ENCODE results near the gene TNFRSF6B.

Gene TNFRSF6B

DNA sequence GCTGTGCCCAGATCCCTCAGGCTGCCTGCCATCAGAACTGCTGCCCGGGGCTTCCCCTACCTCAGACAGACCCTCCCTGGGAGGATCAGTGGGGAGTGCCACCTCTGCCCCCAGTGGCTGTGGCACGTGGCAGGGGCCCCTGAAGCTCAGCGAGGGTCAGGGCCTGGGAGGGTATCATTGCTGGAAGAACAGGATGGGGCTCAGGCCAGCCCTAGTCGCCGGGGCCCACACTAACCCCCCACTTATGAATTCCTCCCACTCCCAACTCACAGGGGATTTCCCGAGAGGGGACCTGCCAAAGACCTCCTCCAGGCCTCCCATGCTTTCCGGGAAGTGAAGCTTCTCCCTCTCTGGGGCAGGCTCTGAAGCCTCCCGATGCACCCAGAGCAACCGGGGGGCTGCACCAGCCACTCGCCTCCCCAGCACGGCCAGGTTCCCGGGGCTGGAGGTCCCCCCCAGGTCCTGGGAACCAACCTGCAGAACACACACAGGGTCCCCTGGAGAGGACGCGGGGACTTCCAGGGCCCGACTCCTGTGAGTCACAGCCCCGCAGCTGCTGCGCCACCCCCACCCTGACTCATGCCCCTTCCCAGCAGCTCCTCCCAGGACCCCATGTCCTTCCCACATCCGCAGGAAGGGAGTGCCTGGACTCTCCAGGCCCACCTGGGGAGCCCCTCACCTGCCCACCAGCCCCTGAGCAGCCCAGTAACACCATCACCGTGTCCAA is 2.5 kb downstream of the TNFRSF6B start:
- peak; percentile 62 for DNase-seq

DNA sequence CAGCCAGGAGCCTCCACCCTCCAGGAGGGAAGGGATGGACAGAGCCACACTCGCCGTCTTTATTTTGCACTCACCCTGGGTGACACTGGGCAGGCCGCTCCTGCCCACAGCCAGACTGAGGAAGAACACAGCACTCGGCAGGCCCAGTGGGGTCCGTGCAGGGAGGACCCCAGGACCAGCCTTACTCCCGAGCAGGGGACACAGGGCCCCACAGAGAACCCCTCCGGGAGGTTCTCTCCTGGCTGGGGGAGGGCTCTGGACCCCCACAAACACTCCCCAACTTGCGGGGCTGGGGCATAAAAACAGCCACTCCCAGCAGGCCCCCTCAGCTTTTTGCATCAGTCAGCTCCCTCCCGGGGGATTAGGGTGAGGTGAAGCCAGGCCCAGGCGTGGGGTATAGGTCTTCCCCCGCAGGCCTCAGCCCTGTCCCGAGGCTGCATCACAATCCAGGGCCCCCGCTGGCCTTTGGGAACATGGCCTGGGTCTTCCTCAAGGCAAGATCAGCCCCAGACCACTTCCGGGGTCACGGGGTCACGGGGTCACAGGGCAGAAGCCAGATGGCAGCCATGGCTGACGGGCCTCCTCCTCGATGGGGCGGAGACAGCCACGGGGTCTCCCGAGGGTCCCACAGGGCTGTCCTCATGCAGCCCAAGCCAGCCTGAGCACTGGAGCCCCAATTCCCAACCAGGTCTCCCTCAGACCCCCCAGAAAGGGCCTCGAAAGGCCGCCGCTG is 3.2 kb downstream of the TNFRSF6B start:
- no peak for DNase-seq

DNA sequence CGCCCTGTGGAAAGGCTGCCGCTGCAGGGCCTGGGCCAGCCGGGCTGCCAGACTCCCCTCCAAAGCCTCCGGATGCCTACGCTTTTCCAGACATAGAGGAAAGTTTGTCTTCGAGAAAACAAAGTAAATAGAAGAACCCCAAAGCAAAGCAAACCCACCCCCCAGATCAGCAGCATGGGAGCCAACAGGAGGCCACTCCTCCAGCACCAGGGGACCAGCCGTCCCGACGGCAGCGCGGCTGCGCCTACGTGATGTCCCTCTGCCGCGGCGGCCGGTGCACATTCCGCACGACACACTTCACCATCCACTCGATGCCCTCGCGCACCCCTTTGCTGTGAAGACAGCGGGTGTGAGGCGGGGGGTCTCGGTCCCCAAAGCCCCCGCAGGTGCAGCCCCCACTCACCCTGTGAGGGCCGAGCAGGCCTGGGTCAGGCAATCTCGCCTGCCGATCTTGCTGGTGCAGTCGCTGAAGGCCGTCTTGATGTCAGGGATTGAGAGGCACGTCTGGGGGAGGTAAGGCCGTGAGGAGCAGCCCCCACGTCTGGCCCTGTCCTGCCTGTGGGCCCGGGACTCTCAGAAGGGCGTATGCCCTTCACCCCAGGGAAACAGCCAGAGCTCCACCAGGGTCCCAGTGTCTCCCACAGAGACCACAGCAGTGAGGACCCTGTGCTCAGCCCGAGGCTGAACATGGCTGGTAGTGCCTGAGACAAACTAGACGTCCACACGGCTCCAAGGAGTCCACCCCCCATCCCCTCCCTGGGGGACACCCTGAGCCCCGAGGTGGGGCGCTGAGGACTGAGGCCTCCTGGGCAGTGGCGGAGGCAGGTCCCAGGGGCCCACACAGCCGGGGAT is 4.0 kb downstream of the TNFRSF6B start:
- DNase-seq: no peak

DNA sequence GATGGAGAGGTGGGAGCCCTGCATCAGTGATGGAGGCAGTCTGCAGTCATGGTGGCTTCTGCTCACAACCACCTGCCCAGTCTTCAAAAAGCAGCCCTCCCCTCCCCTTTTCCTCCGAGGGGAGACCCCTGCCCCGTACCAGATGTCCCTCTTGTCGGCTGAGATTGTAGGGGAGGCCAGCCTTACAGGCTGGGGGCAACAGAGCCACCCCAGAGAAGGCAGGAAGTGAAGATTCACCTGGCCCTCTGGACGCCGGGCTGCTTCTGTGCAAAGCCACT is 4.5 kb downstream of the TNFRSF6B start:
- no peak for DNase-seq

DNA sequence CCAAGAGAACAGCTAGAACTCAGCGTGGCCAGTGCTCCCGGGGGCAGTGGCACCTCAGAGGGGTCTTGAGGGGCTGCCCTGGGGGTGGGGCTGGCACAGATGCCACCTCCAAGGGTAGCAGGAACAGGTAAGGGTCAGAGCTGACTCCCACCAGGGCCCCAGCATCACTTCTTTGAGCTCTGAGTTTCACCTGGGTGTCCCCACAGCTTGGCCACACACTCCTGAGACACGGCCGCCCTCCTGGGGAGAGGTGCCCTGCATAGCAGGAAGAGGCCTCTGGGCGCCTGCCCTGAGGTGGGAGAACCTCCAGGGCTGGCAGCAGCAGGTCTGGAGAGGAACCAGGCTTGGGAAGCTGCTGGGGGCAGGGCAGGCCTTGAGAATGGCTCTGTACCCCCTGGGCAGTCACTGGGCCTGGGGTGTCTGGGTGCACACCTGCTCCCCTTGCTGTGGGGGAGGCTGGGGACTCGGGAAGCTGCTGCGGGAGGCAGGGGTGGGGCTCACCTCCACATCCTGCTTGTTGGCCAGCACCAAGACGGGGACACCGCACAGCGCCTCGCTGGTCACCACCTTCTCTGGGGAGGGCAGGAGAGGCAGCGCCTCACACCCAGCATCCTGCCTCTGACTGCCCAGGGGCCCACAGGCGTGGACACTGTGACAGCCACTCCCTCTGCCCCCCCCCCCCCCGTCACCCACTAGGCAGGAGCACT is 5.0 kb downstream of the TNFRSF6B start:
- DNase-seq: no peak

DNA sequence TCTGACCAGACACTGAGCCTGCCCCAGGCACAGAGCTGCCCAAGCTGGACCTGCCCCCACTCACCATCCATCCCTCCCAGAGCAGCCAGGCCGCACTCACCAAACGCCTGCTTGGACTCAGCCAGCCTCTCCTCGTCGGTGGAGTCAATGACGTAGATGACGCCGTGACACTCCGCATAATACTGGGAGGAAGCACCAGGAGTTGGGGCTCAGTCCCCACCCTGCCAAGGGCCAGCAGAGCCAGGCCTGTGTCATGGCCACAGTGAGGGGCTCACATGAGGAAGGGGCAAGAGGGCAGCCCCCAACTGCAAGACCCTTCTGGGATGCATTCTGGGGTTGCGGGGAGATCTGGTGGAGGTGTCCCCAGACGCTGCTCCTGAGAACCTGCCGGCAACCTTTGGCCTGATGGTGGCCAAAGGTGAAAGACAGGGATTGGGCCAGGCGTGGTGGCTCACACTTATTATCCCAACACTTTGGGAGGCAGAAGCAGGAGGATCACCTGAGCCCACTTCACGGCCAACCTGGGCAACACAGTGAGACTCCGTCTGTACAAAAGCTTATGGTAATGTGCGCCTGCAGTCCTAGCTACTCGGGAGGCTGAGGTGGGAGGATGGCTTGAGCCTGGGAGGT is 5.7 kb downstream of the TNFRSF6B start:
- no peak for DNase-seq

DNA sequence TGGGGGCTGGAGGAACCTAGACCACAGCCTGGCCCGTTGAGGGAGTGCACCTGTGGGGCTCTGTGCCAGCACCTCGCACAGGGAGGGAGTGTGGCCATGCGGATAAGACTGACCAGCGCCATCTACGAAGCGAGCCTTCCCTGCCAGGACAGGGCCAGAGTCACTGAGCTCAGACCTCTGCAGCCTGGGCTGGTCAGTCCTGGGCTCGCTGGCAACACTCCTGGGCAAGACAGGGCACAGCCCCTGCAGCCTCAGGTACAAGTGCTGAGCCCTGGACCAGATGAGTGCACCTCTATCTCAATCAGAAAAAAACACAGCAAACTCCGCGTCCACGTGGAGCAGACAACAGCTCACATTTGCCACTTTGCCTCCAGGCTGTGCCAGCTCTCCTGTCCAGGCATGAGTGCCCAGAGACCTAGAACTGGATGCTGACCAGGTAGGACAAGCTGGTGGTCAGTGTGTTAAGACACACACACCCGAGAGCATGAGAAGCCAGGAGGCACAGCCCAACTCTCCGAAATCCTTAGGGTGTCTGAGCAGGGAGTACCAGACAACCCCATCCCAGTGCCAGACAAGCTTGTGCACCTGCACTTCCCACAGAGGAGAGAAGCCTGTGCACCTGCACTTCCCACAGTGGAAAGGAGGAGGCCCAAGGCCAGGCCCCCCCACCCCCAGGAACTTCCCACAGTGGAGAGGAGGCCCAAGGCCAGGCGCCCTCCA is 6.5 kb downstream of the TNFRSF6B start:
- DNase-seq: no peak

DNA sequence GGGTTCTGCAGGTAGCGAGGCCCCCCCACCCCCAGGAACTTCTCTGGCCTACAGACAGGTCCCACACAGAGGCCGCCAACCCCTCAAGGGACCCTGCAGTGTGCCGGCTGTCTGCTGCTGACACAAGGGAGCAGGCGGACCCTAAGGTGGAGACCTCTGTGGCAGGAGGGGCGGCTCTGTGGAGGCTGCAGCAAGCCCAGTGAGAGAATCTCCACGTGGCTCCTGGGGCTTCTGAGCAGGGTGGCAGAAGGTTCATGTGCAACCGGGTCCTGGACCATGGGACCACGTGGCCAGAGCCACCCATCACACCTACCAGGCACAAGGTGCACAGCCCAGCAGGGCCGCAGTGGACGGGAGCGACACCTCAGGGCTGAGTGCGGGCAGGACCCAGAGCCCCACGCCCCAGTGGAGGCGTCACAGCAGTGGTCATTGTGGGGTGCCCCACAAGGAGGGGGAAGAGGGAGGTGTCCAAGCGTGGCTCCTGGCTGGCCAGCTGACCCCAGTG is 7.1 kb downstream of the TNFRSF6B start:
- DNase-seq: no peak

DNA sequence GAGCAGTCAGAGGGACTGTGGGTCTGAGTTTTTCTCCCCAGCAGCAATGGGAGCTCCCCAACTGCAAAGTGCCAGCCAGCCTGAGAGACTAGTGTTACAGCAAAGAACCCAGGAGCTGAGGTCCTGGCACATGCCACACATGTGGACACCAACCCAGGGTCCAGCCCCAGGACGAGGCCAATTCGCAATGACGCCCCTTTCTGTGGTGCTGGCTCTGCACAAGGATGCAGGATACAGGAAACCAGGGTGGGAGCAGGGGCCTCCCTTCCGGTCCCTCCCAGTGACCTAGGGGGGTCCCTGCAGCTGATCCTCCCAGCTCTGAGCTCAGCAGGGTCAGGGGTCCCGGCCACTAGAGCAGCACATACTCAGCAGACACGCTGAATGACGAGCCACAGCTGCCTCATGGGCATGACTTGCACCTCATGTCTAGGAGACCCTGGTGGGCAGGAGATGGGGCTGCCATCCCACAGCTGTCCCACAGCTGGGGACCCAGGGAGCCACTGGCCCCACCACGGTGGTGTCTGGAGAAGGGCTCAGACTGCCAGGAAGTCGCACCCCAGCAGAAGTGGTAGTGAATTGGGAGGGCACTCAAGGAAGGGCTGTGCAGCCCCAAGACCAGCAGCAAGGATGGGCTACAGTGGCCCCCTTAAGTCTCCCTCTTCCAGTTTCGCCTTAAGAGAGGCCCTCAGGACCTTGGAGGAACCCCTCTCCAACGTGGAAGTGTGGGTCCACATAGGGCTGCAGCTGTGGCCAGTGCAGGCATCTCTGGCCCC is 7.7 kb downstream of the TNFRSF6B start:
- DNase-seq: no peak

DNA sequence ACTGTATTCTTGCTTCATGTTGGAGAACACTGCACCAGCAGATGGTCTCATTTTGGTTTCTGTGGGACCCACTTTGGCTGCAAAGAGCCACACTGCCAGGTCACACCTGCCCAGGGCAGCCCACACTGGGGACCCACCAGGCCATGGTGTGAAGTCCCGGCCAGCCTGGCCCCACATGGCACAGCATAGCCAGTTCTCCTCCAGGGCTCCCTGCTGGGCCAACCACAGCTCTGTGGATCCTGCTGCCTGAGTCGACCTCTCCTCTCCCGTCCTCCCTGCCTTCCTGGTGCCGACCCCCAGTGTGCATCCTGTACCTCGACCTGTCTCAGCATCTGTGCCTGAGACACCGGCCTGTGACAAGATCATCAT is 8.3 kb downstream of the TNFRSF6B start:
- DNase-seq: no peak

DNA sequence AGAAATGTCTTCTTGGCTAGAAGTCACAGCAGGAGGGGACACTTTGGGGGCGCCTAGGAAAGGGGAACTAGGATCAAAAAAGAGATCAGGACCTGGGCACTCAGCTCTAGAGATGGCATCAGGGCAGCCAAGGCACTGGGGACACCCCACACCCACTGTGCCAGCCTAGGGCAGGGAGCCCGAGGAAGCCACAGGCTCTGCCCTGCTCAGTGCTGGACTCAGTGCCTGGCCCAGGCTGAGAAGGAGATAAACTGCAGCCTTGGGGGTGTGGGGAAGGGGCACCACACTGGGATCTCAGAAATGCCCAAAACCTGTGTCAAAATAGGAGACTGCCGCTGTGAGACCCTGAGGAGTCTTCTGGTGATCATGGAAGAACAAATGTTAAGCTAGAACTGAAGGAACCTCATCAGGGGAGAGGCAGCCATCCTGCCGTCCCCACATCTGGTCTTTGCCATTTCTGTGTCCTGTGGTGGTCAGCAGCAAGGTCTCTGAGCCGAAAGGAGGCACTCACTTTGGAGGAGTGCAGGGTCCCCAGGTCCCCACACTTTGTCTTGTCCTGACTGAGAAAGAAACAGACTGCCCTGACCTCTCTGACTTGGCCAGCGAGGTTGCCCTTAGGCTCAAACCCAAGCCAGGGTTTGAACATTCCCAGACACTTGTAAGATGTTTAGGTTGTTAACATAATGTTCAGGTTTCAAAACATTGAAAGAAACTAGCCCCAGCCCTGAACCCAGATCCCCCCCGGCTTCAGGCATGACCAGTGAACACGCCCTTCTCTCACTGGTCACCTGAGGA is 9.0 kb downstream of the TNFRSF6B start:
- DNase-seq: no peak

DNA sequence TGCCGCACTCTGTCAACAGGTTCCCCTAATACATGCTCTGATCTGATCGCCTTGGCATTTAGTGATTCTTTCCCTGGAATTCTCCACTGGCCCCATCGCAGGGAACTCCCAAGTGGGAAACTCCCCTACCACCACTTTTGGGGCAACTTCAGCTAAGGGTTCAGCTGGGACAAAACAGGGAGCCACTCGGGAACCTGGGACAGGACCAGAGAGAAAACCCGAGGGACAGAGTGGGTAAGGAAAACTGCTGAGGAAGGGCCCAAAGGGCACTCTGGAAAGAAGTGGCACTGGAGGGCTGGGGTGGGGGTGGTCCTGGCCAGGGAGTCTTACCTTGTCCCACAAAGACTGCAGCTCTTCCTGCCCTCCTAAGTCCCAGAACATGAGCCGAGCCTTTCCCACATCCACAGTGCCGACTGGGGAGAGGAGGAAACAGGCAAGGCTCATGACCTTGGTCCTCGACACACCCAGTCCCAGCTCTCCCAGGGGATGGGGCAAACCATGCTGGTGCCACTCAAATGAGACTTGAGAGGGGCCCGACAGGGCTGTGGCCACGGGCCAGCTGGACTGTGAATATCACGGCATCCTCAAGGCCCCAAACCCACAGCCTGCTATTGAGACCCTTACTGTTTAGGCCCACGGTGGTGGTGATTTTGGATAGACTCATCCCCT is 9.7 kb downstream of the TNFRSF6B start:
- no peak for DNase-seq

DNA sequence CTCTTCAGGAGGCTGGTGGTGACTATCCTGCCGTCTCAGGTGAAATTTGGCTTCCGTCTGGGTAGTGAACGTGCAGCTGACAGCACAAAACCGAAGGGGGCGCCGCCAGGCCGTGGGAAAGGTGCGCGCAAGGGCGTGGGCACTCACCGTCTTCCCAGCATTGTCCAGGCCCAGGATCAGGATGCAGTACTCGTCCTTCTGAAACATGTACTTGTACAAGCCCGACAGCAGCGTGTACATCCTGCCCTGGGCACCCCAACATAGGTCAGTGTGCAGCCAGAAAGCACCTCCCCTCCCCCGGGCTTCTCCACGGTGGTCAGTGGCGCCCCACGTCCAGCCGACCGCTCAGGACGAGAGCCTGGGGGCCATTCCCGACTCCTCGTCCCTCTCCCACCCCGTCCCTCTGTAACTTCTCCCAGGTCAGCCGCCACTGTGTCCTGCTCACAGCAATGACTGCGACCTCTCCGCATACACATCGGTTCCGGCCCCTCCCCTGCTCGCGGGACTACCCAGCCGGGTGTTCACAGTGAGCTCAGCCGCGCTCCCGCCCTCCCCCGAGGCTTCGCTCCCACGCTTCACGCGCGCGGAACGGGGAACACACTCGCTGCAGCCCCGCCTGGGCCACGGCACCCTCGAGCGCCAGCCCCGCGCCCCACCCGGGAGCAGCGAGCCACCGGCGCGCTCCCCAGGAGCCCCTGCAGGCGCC is 10.6 kb downstream of the TNFRSF6B start:
- no peak for DNase-seq

DNA sequence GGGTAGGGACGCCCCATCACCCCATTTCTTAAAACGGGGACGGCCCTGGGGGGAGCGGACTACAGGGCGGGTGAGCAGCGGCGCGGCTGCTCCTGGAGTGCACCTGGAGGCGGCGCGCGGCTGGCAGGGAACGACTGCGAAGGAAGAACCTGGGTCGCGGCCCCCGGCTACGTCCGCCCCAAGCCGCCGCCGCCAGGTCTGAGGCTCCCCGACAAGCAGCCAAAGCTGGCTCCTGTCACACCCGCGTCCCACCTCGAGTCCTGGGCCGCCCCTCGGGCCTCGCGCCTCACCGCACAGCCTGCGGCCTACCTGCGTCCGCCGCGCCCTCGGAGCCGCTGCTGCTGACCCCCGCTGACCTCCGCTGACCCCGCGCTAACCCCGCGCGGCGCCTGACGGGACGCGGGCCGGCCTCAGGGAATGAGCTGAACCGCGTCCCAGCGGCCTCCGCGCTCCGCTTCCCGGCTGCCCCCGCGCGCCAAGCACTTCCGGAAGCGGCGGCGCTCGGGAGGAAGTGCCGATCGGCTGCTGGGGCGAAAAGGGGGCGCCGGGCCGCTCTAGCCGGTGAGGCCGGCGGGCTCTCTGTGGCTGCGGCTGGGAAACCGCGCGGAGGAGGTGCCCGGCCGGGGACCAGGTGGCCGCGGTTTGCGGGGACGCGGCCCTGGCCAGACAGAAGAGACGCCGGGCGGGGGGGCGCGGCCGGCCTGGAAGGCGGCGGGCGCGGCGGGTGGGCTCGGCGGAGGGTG is 11.3 kb downstream of the TNFRSF6B start, which contains the start of the genes ARFRP1 and ZGPAT:
ARFRP1 (minus strand) TSS at position 419 of the 743 bp plus-strand sequence. CDS start 885 bp downstream, outside the sequence.
ZGPAT (plus strand) TSS at position 482 of the 743 bp plus-strand sequence. CDS start 542 bp downstream, outside the sequence.
- DNase-seq: peak; percentile 53

DNA sequence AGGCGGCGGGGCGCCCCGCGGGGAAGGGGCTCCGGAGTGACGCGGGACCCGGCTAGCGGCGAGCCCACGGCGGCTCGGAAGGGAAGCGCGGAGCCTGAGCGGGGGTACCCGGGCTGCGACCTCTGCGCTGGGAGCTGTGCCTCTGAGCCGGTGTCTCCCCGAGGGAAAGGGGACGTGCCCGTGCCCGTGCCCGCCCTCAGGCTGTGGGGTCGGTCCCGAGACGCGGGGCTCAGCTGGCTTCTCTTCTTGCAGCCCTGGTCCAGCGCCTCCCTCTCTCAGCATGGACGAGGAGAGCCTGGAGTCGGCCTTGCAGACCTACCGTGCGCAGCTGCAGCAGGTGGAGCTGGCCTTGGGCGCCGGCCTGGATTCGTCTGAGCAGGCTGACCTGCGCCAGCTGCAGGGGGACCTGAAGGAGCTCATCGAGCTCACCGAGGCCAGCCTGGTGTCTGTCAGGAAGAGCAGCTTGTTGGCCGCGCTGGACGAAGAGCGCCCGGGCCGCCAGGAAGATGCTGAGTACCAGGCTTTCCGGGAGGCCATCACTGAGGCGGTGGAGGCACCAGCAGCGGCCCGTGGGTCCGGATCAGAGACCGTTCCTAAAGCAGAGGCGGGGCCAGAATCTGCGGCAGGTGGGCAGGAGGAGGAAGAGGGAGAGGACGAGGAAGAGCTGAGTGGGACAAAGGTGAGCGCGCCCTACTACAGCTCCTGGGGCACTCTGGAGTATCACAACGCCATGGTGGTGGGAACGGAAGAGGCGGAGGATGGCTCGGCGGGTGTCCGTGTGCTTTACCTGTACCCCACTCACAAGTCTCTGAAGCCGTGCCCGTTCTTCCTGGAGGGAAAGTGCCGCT is 12.1 kb downstream of the TNFRSF6B start:
- DNase-seq: no peak

DNA sequence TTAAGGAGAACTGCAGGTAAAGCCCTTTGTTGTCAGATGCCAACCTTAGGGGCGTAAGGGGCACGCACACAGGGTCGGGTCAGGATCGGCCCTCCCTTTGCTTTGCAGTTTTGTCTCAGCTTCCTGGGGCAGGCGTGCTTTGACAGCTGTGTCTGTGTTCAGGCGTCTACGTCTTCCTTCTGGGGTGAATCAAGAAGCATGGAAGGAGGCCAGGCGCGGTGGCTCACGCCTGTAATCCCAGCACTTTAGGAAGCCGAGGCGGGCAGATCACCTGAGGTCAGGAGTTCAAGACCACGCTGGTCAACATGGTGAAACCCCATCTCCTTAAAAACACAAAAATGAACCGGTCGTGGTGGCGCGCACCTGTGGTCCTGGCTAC is 12.7 kb downstream of the TNFRSF6B start:
- DNase-seq: no peak

DNA sequence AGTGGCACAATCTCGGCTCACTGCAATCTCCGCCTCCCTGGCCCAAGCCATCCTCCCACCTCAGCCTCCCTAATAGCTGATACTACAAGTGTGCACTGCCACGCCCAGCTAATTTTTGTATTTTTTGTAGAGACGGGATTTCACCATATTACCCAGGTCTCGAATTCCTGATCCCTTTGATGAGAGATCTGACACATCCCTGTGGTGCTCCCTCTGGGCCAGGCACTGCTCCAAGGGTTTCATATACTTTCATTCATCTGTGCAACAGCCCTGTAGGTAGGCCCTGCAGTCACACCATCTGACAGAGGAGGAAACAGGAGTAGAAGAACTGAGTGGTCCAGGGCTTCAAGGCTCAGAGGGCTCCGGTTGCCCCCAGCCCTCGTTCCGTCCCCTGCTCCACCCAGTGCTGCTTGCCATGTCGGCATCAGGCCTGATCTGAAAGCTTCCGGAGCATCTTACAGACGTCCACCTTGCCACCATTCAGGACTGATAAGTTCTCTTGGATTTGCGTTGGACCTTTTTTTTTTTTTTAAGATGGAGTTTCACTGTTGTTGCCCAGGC is 14.7 kb downstream of the TNFRSF6B start:
- DNase-seq: no peak

Data from amniotic stem cell (primary cell).